HG03066 (cell line): ENCODE results near the gene MFRP.
"Not testable (repeated sequence)": the region's sequence is repeated elsewhere in the genome, so short reads cannot be mapped to it uniquely, and the experiment has no call there.

Experiments used
- ATAC-seq: cut with Tn5 transposase; IDR thresholded peaks from one replicate; pipeline ENCODE4 v1.9.1; 2021; ENCODE audit warnings: low read depth; ENCODE audit not compliant: unreplicated experiment

Gene MFRP

GRCh38 chr11:119346605-119347004 lies at the start of gene MFRP:
Gene MFRP (minus strand): TSS chr11:119346705. CDS start chr11:119346513, 192 bp downstream.
- no peak for ATAC-seq

GRCh38 chr11:119391275-119391674 lies 44.8 kb upstream of the MFRP start:
- ATAC-seq, result no peak

- no peak for ATAC-seq
Observed at GRCh38 chr11:119389611-119390254, 43.2 kb upstream of the MFRP start.

GRCh38 chr11:119388103-119388502 lies 41.6 kb upstream of the MFRP start:
- ATAC-seq, result no peak

- ATAC-seq, result no peak
Observed at GRCh38 chr11:119384332-119384731, 37.8 kb upstream of the MFRP start.

- not testable (repeated sequence) for ATAC-seq
Observed at GRCh38 chr11:119382513-119382912, 36.0 kb upstream of the MFRP start.

- no peak for ATAC-seq
Observed at GRCh38 chr11:119382101-119382500, 35.6 kb upstream of the MFRP start.

- peak; percentile 99 for ATAC-seq
Observed at GRCh38 chr11:119381181-119381988, 34.9 kb upstream of the MFRP start, which contains the start of gene USP2. Gene USP2 (minus strand): TSS chr11:119381690. CDS start chr11:119373480, 8,210 bp downstream.

- ATAC-seq, result no peak
Observed at GRCh38 chr11:119380827-119381180, 34.3 kb upstream of the MFRP start.

- no peak for ATAC-seq
Observed at GRCh38 chr11:119380160-119380826, 33.8 kb upstream of the MFRP start.

- ATAC-seq, result no peak
Observed at GRCh38 chr11:119378851-119379465, 32.5 kb upstream of the MFRP start.

- no peak for ATAC-seq
Observed at GRCh38 chr11:119377961-119378667, 31.6 kb upstream of the MFRP start.

GRCh38 chr11:119377112-119377901 lies 30.8 kb upstream of the MFRP start:
- ATAC-seq, result no peak

GRCh38 chr11:119376197-119376847 lies 29.8 kb upstream of the MFRP start:
- no peak for ATAC-seq

- no peak for ATAC-seq
Observed at GRCh38 chr11:119375337-119376196, 29.1 kb upstream of the MFRP start.

- no peak for ATAC-seq
Observed at GRCh38 chr11:119374632-119375336, 28.3 kb upstream of the MFRP start.

GRCh38 chr11:119373921-119374631 lies 27.6 kb upstream of the MFRP start:
- ATAC-seq, result no peak
